Measurements from ENCODE around the gene LAPTM5.

DNA sequence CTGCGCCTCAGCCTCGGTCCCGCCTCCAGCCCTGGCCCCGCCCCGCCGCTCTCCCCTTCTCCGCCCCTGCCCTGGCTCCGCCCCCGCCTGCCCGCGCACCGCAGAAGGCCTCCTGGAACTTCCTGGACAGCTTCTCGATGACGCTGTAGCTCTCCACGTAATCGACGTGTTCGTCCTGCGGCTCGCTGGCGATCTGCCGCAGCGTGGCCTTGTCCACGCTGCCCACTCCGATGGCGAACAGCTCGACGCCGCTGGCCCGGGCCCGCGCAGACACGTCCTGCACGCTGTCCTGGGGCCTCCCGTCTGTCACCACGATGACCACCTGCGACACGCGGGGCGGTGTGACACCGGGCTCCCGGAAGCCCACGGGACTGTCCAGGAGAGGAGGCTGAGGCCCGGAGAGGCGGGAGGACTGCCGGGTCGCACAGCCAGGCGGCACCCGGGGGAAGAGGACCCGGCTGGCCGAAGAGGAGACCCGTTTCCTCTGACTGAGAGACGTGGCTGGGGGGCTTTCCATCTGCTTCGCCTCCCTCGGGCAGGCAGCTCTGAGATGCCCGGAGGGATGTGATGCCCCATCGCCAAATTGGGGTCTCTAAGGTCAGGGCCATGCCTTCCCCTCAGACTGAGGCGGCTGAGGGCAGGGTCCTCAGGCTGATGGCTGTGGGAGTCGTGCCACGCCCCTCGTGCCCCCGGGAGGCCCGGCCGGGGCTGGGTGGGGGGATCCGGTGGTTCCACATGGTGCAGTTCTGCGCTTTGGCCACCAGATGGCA is 38.8 kb downstream of the LAPTM5 start:
- 0 out of 2 replicates have a peak, but pooled peaks have one; percentile 32 for TF ChIP-seq FOXM1 (IDR thresholded peaks at IDR 0.05; ENCODE audit: borderline replicate concordance)
- no peak for TF ChIP-seq HDGF (IDR thresholded peaks at IDR 0.05; ENCODE audit: borderline replicate concordance)

Data from HEK293T (cell line).